Forelimb muscle (tissue), 1 donor: Measurements from ENCODE around the gene RSU1. TPM values are rescaled to one million over a fixed set of nuclear protein-coding genes. Genes with fewer than 3 reads are reported as not detected.

Experiments
- DNase-seq: peaks from one replicate; pipeline ENCODE4 v3.0.0-alpha.2; 2013; ENCODE audit warnings: low read depth
- polyA plus RNA-seq: library from polyadenylated mRNA; unstranded; fragments of 120-200 nt; gene quantifications from one replicate; pipeline ENCODE4 v1.2.1, GENCODE V29; 2013; ENCODE audit not compliant: insufficient read length

Gene RSU1
- polyA plus RNA-seq, 1 donor = 93.8 TPM

DNA sequence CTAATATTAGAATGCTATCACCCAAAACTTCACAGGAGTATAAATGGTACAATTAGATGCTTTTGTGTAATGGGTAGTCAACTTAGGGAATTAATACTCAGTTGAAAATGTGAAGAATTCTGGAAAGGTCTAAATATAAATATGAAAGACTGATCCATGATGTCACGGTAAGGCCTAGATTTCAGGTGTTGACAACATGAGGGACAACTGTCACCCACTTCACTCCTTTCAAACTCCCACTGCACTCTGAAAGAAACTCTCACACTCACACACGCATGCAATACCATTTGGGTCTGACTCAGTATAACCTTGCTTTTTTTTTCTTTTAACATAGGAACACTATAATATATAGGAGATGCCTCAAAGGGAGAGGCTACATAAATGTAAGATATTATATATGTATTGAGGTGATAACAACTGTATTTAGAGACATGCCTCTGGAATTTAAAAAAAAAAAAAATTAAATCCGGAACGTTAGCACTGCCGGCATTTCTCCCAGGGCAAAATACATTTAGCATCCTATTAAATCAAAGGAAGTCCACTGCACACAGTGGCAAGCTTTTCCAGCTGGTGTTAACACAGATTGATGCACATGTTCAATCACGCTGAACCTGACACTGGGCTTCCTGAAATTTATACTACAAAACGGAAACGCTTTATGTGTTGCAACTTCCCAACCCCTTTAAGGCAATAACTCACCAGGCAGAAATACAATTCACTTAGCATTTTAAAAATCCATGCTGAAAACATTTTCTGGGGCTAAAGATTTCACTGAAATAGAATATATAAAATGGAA is 74.9 kb downstream of the RSU1 start:
- DNase-seq = no peak

DNA sequence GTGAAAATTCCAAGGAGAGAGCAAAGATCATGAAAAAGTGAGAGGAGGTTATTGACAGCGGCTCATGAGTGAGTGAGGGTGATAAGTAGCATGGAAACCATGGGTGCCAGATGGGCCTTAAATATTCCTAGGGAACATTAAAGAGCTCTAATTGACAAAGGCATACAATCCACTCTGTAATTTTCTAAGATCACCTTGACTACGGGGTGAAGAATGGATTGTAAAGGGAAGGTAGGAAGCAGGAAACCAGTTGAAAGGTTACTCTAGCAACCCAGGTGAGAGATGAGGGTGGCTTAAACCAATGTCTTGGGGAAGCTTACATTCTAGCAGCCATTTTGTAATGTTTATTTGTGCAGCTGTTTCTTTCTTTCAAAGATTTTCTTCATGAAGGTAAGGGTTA is 75.7 kb downstream of the RSU1 start:
- no peak for DNase-seq

DNA sequence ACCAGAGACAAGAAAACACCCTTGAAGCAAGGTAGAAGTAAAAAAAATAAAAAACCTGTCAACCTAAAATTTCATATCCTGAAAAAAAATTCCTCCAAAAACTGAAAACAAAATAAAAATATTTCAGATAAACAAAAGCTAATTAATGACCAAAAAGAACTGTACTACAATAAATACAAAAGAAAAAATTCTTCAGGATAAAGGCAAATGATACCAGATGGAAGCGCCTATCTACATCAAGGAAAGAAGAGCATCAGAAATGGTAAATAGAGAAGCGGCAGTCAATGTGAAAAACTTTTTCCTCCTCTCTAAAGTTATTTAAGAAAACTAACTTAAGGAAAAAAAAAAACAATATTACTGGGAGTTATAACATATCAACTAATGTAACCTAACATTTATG is 79.8 kb downstream of the RSU1 start:
- no peak for DNase-seq

DNA sequence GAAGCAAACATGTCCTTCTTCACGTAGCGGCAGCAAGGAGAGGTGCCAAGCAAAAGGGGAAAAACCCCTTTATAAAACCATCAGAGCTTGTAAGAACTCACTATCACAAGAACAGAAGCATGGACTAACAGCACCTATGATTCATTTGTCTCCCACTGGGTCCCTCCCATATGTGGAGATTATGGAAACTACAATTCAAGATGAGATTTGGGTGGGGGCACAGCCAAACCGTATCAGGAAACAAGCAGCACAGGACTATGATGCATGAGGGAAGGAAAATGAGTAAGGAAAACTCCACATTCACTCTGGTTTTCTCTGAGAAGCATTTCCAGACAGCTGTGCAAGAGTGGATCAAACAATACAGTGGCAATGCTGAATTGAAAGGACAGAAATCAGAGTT is 81.6 kb downstream of the RSU1 start:
- no peak for DNase-seq

DNA sequence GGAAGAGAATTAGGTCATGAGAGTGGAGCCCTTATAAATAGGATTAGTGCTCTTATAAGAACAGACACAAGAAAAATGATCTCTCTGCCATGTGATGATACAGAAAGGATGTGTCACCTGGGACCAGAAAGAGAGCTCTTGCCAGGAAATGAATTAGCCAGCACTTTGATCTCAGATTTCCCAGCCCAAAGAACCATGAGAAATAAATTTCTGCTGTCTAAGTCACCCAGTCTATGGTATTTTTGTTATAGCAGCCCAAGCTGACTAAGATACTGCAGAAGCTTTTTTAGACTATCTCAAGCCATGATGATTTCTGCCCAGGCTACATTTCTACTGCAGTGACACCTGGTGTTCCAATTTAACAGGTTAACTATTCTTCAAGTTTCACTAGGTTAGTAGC is 84.8 kb downstream of the RSU1 start:
- no peak for DNase-seq

DNA sequence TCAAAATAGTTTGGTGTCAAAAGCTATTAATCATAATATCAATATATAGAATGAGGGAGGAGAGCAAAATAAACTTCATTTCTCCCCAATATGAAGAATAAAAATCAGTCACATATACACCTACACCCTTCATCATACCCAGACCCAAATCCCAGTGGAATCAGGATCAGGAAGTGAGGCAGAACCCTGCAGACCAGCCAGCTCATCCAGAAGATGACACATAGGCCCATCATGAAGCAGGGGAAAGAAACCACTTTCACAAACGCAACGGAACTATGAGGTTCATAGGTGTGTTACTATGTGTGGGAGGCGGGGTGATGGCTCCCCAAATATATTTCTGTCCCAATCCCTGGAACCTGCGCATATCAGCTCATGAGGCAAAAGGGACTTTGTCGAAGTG is 89.0 kb downstream of the RSU1 start:
- no peak for DNase-seq

DNA sequence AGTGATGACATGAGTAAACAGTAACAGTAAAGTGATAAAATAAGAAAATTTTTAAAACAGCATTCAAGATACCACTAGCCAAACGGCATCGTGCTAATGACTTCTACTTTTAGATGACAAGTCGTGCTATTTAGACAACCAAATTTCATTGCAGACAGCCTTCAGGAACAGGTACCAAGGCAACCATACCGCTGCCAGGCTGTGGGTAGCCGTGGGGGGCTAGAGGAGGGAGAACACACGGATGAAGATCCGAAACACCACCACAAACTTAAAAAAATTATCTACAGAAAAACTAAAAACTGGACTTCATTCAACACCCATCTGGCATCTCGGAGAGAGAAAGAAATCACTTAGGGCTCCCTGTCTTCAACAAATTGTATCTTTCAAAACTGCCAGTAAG is 89.6 kb downstream of the RSU1 start:
- no peak for DNase-seq

DNA sequence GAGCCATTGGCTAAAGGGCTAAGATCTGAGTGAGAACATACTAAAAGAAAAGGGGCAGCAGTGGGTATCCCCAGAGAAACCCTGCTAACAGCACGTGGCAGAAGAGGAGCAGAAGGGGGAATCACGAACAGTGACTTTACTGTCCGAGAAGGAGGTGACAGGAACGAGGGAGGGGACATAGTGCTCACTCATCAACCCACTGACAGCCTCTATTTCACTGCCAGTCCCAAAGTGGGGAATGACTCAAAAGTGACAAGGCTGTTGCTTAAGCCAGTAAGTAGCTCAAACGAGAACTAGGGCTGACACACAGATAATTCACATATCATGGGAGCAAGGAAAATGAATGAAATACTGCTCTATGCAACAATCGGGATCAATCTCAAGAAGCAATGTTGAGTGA is 92.7 kb downstream of the RSU1 start:
- no peak for DNase-seq

DNA sequence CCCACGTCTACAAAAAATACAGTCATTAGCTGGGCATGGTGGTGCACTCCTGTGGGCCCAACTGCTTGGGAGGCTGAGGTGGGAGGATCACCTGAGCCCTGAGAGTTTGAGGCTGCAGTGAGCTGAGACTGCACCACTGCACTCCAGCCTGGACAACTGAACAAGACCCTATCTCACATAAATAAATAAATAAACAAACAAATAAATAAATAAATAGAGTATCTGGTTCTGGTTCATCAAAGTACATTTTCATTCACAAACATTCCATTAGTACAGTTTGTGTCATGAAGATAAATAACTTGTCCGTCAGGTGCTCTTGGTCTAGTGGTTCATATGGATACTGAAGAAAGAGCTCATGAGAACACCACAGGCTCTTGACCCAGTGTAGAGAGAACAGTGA is 96.4 kb downstream of the RSU1 start:
- no peak for DNase-seq

DNA sequence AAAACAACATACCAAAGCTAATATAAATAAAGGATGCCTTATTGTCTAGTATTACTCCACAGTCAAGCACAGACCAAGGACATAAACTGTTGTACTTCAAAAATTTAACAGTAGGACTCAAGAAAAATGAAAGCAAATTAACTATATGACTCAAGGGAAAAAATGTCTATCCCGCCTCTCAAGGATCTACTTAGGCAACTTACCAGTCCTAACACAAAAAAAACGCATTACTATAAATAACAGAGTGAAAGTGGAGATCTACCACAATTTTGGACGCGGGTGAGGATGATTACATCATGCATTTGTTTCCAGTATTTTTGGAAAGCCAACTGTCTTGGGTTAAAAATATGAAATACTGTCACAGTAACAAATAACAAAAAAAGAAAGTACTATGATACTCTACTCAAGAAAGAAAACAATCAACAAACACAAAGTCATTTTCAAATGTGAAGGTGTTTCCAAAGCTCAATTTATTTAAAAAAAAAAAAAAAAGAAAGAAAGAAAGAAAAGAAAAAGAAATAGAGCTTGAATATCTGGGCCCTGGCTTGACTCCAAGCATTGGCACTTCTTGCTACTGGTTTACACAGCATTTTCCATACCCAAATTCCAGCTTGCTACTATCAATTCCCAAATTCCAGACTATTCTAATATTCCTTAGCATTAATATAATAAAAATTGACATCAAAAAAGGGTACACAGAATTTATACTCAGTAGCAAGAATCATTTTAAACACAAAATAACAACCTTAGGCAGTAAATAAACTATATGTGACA is 99.4 kb downstream of the RSU1 start:
- peak; percentile 19 for DNase-seq

DNA sequence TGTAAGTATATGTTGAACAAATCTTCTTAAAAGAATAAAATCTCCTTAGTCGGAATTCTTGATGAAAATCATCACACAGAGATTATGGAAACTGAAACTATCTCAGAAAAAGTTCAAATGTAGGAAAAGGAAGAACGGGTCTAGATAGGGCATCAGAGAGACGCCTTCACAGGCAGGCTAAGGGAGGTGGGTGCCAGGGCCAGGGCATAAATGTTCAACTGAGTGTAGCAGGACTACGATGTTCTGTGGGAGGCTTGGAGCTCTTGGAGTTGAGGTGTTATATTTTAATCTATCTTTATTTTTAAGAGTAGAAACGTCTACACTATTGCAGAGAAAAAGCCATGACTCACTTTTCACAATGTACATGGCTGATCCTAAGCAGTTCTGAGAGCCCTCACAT is 101.2 kb downstream of the RSU1 start:
- DNase-seq = no peak

DNA sequence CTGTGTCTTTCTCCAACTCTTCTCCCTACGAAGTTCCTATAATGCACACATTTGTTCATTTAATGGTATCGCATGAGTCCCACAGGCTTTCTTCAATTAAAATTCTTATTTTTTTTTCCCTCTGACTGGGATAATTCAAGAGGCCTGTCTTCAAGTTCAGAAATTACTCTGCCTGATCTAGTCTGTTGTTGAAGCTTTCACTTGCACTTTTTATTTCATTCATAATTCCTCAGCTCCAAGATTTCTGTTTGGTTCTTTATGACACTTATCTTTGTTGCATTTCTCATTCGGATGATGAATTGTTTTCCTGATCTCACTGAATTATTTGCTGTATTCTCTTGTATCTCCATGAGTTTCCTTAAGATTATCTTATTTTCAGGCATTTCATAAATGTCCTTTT is 103.9 kb downstream of the RSU1 start:
- DNase-seq = no peak

DNA sequence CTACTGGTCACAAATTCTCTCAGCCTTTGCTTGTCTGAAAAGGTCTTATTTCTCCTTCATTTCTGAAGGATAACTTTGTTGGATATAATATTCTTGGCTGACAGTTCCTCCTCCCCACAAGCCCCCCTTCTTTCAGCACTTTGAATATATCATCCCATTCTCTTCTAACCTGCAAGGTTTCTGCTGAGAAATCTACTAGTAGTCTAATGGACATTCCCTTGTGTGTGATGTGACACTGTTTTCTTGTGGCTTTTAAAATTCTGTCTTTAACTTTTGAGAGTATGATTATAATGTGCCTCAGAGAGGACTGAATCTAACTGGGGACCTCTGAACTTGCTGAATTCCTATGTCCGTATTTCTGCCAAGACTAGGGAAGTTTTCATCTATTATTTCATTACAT is 104.3 kb downstream of the RSU1 start:
- no peak for DNase-seq

DNA sequence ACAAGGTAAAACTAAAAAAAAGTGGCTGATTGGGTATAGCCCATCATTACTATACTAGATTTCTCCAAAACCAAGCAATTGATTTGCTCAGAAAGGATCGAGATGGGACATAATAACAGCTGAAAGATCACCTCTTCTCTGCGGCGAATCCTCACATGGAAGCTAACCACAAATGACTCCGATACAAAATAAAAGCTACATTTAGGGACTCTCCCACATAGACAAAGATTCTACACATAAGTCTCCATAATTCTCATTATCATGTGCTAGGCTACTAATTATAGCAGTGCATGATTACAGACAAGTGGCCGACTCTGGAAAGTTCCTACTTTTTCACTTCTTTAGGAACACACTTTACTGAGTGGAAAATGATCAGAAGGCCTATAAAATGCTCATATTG is 116.9 kb downstream of the RSU1 start:
- no peak for DNase-seq

DNA sequence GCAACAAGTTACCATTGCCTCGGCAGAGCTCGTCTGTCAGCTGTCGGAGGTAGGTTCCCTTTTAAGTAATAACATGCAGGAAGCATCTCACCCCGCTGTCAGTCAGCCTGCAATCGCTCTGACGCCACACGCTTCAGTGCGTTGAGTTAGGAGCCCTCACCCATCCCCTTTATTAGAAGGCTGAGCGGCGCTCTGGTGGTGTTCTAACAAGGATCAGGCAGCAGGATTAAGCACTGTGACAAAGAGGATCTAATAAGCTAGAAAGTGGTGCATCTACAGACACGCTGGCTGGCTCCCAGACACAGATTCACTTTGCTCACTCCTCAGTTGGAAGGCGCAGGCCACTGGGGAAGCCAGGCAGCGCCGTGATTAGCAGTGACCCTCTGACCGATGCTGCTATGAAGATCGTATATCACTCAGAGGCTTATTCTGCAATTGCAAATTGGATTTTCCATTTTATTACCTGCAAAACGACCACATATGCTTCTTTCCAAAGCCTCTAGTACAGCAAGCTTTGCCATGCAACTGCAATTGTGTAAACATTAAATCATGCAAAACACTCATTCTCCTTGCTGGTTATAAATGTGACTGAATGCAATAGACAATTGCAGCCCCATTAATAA is 117.7 kb downstream of the RSU1 start:
- no peak for DNase-seq

DNA sequence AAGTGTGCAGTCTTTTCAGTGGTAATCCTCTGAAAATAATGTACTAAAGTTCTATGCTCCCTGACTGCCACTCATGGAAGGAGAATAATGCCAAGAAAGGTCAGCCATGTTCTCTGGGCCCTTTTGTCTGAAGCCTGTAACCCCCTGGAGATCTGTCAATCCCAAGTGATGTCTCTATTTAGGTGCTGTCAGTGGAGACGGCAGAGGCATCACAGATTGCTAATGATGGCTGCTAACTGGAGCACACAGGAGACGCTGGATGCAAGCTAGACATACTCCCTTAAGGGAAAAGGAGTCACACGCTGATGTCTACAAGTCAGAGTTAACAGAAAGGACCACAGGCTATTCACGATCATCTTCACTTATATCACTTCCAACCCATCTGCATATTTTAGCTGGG is 118.8 kb downstream of the RSU1 start:
- no peak for DNase-seq

DNA sequence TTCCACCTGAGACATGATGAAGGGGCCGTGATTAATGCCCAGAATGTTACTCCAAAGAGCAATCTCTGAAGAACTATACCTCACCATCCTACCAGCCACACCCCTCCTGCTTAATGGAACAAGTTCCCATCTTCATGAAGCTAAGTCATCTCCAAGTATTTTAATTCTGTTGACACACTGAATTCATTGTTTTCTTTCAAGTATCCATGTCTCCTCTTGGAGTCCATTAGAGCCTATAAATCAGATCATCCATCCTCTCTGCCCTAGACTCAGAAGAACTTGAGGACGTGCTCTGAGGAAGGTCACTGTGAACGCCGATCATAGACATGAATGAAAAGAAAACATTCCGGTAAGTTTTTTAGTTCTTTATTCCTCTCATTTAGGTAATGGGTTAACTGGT is 126.8 kb downstream of the RSU1 start:
- DNase-seq = no peak

DNA sequence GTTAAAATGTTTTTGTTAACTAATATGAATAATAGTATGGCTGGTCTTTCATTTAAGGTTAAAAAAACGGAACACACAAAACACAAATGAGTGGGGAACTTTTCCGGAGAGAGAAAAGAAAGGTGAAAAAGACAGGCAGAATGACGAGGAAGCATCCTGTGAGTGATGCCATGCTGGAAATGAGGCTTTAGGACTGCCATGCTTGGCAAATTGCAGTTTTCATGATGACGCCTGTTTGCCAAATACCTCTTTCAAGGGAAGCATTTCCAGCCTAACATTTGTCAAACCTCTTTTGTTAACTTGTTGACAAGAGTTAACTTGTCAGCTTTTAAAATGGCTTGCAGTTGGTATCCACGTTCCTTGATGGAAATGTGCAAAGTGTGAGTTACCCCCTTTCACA is 127.5 kb downstream of the RSU1 start:
- DNase-seq = no peak

DNA sequence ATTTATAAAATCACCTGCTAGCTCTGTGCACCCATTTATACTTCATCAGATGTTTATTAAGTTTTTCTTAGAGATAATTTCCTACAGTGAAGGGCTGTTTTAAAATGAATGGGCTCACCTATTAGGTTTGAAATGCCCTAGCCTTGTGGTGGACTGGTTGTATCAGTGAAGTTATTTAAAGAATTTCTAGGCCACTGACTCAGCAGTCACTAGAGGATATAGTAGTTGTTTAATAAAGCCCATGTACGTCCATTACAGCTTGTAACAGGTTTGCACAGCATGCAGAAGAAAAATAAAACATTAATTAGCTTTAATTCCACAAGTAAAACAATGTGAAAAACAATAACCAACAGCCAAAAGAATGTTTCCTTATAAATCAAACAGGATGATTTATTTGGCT is 128.0 kb downstream of the RSU1 start:
- no peak for DNase-seq

DNA sequence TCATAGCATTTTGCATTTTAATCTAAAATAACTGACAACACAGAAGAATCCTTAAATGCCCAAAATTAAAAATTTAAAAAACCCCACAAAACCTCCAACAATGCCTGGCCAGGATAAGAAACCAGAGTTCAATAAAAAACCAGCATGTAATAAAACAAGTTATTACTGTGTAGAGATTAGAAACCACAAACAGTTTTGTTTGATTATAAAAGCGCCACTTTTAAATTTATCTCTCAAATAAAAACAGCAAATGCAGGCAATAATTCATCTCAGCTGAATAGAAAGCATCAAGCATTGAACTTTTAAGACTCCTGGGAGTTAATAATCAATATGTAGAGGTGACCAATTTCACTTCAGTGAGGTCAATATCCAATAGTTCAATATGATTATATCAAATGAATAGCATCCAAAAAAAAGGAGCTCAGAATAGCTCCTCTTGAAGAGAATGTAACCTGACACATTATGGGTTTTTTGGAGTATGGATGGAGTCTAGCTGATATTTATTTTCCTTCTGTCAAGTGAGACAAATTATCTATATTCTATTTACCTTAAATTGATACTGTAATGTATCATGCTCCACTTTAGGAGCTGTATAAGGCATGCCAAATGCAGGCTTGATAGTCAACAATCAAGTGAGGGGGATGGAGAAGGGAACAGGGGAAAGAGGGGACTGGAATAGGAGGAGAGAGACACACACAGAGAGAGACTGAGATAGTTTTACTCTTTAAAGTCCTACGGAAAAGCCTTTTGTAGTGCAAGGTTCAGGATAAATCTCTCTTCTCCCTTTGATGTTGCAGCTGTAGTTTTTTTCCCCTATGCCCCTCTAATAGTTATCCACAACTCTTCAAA is 130.9 kb downstream of the RSU1 start:
- DNase-seq = no peak

DNA sequence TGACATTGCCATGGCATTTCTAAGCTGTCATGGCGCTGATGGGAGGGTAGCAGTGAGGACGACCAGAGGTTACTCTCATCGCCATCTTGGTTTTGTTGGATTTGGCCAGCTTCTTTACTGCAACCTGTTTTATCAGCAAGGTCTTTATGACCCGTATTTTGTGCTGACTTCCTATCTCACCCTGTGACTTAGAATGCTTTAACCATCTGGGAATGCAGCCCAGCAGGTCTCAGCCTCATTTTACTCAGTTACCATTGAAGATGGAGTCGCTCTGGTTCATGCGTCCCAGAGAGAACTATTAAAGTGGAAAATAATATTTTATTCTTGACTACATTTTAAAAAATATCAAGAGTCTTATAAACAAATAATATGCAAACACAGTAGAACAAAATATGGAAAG is 131.7 kb downstream of the RSU1 start:
- no peak for DNase-seq

DNA sequence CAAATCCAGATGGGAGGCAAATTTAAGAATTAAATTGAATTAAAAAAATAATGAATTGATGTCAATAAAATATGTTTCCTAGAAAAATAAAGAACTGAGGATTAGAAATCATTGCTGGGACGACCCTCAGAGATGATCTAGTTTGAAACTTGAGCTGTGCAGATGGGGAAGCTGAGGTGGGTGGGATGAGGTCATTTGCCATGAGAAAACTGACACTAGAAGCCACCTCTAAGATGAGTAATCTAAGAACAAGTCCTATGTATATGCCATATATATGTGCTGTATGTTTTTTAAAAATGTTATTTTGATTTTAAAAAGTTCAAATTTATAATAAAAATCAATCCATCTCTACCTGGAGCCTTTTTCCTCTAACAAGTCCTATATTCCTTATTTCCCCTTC is 135.7 kb downstream of the RSU1 start:
- no peak for DNase-seq
